ENCODE data around the gene SLC22A1.

Gene SLC22A1

GRCh38 chr6:160121558-160121957 lies at the start of gene SLC22A1:
SLC22A1 (plus strand) TSS chr6:160121815; CDS start chr6:160121936, 121 bp downstream.
- no peak for TF ChIP-seq MYC (IDR thresholded peaks at IDR 0.05; ENCODE audit: low read depth, low read length)
- TF ChIP-seq POLR2A (IDR thresholded peaks at IDR 0.05; ENCODE audit: extremely low read depth, insufficient read length) = no peak
- no peak for TF ChIP-seq MAX (IDR thresholded peaks at IDR 0.05; ENCODE audit: low read depth, low read length)
- no peak for TF ChIP-seq CTCF (IDR thresholded peaks at IDR 0.05; ENCODE audit: low read depth, low read length)
- no peak for DNase-seq (ENCODE audit: low read depth)
- no peak within 1 kb of the TSS for H3K4me3 ChIP-seq (ENCODE audit: low read depth, low read length)

- no peak overlapping the region for H3K4me3 ChIP-seq (ENCODE audit: low read depth, low read length)
- no peak for DNase-seq (ENCODE audit: low read depth)
- no peak for TF ChIP-seq MAX (IDR thresholded peaks at IDR 0.05; ENCODE audit: low read depth, low read length)
- TF ChIP-seq CTCF (IDR thresholded peaks at IDR 0.05; ENCODE audit: low read depth, low read length) = no peak
- TF ChIP-seq MYC (IDR thresholded peaks at IDR 0.05; ENCODE audit: low read depth, low read length) = no peak
- TF ChIP-seq POLR2A (IDR thresholded peaks at IDR 0.05; ENCODE audit: extremely low read depth, insufficient read length) = no peak
These were observed 48.3 kb upstream of the SLC22A1 start for GRCh38 chr6:160073272-160073671.

GRCh38 chr6:160076009-160076408 lies 45.6 kb upstream of the SLC22A1 start:
- no peak overlapping the region for H3K4me3 ChIP-seq (ENCODE audit: low read depth, low read length)
- no peak for TF ChIP-seq MYC (IDR thresholded peaks at IDR 0.05; ENCODE audit: low read depth, low read length)
- TF ChIP-seq POLR2A (IDR thresholded peaks at IDR 0.05; ENCODE audit: extremely low read depth, insufficient read length) = no peak
- no peak for TF ChIP-seq CTCF (IDR thresholded peaks at IDR 0.05; ENCODE audit: low read depth, low read length)
- no peak for TF ChIP-seq MAX (IDR thresholded peaks at IDR 0.05; ENCODE audit: low read depth, low read length)

GRCh38 chr6:160077024-160077423 lies 44.6 kb upstream of the SLC22A1 start:
- TF ChIP-seq POLR2A (IDR thresholded peaks at IDR 0.05; ENCODE audit: extremely low read depth, insufficient read length) (no peak), MYC (IDR thresholded peaks at IDR 0.05; ENCODE audit: low read depth, low read length) (no peak), CTCF (IDR thresholded peaks at IDR 0.05; ENCODE audit: low read depth, low read length) (no peak), MAX (IDR thresholded peaks at IDR 0.05; ENCODE audit: low read depth, low read length) (no peak)
- no peak overlapping the region for H3K4me3 ChIP-seq (ENCODE audit: low read depth, low read length)
- no peak for DNase-seq (ENCODE audit: low read depth)

More at GRCh38 chr6:160076009-160076408, 45.6 kb upstream of the SLC22A1 start:
- DNase-seq (ENCODE audit: low read depth) = no peak

- TF ChIP-seq MAX (IDR thresholded peaks at IDR 0.05; ENCODE audit: low read depth, low read length) (no peak), MYC (IDR thresholded peaks at IDR 0.05; ENCODE audit: low read depth, low read length) (no peak), POLR2A (IDR thresholded peaks at IDR 0.05; ENCODE audit: extremely low read depth, insufficient read length) (no peak), CTCF (IDR thresholded peaks at IDR 0.05; ENCODE audit: low read depth, low read length) (no peak)
- H3K4me3 ChIP-seq (ENCODE audit: low read depth, low read length) = no peak overlapping the region
- no peak for DNase-seq (ENCODE audit: low read depth)
These were observed 44.1 kb upstream of the SLC22A1 start for GRCh38 chr6:160077526-160077925.
